Prostate gland (tissue), 2 donors: ENCODE data around the gene ELMO1. TPM values are rescaled to one million over a fixed set of nuclear protein-coding genes. Genes with fewer than 3 reads are reported as not detected.

Experiments used
- DNase-seq: peaks from one replicate; pipeline ENCODE4 v3.0.0-alpha.2; 2019; ENCODE audit warnings: low spot score
- H3K27ac ChIP-seq, 2 donors: fragments of 200-600 bp; sonication (generic); 2 replicates each; pipeline ENCODE4 v1.5.1; 2017 to 2019
- H3K27me3 ChIP-seq: fragments of 200-600 bp; sonication (generic); replicated peaks from 2 replicates; pipeline ENCODE4 v1.5.1; 2019; ENCODE audit not compliant: insufficient read depth
- H3K36me3 ChIP-seq, 2 donors: fragments of 200-600 bp; sonication (generic); 1 replicate in 1 of 2; 2 replicates in 1 of 2; pipeline versions ENCODE4 v1.5.1 to v1.8.1; 2017 to 2019
- H3K4me1 ChIP-seq: fragments of 200-600 bp; sonication (generic); replicated peaks from 2 replicates; pipeline ENCODE4 v1.5.1; 2019
- H3K4me3 ChIP-seq, 2 donors: fragments of 200-600 bp; sonication (generic); 2 replicates each; pipeline ENCODE4 v1.5.1; 2017 to 2019
- H3K9me3 ChIP-seq: fragments of 200-600 bp; sonication (generic); 2 replicates; pipeline ENCODE4 v1.5.1; 2017
- CTCF ChIP-seq, 4 experiments: fragments of 200-600 bp in 2 of 4; fragments of 450-650 bp in 2 of 4; sonication (generic) in 2 of 4; IDR thresholded peaks; 1 replicate in 3 of 4; 2 replicates in 1 of 4; pipeline ENCODE4 v1.5.1; 2016 to 2019; ENCODE audit warnings: antibody characterized with exemption in 4 of 4, mild to moderate bottlenecking in 2 of 4, moderate library complexity in 2 of 4
- POLR2A ChIP-seq: fragments of 450-650 bp; IDR thresholded peaks from one replicate; pipeline ENCODE4 v1.6.1; 2016; ENCODE audit warnings: antibody characterized with exemption, mild to moderate bottlenecking
- POLR2AphosphoS5 ChIP-seq: sonication (generic); formaldehyde crosslinking; IDR thresholded peaks from one replicate; pipeline ENCODE4 v1.6.1; 2017; ENCODE audit warnings: antibody characterized with exemption
- WGBS: methylation state at CpG from one replicate; pipeline ENCODE4 v1.1.5; 2018; 5-methylcytosine and 5-hydroxymethylcytosine counted together
- intact Hi-C: fragments of 100-400 bp; cut with DNase I; formaldehyde crosslinking; loops from one replicate; pipeline ENCODE4 v1.14.2; 2022
- total RNA-seq, 2 donors: library from RNA; depleted of rRNA; stranded (reverse); fragments of >200 nt; gene quantifications; one replicate each; pipeline ENCODE4 v1.1.0, GENCODE V29; 2016

The ELMO1 gene
- total RNA-seq, 2 donors from 2014 or later, result 6.7 to 19.3 TPM

- Histone ChIP-seq H3K36me3 (no peaks in the 10 kb centered on the region), H3K27me3 (no peaks in the 10 kb centered on the region), H3K4me1 (no peaks in the 10 kb centered on the region), H3K9me3 (no peaks in the 10 kb centered on the region), H3K4me3 (no peak overlapping the region), H3K27ac (no peak overlapping the region)
- 80% methylated on average over 2 of the region's 2 CpGs for WGBS
- intact Hi-C loops, result no loop called here
- no peak for DNase-seq
- TF ChIP-seq POLR2A, result no peak
- TF ChIP-seq CTCF (IDR thresholded peaks at IDR 0.05), result no peak
- no peak for TF ChIP-seq POLR2AphosphoS5
These were observed 402.9 kb downstream of the ELMO1 start for GRCh38 chr7:37045681-37046179.

- TF ChIP-seq CTCF (IDR thresholded peaks at IDR 0.05), result no peak
- no peak for TF ChIP-seq POLR2A
- TF ChIP-seq POLR2AphosphoS5, result no peak
- no peak overlapping the region for H3K27ac ChIP-seq
- no peaks in the 10 kb centered on the region for H3K27me3 ChIP-seq
- DNase-seq, result no peak
- no peak overlapping the region for H3K4me3 ChIP-seq
- no peaks in the 10 kb centered on the region for H3K4me1 ChIP-seq
- H3K36me3 ChIP-seq, result no peaks in the 10 kb centered on the region
- intact Hi-C loops, result no loop called here
- H3K9me3 ChIP-seq, result no peaks in the 10 kb centered on the region
- 84% methylated on average over 8 of the region's 8 CpGs for WGBS
These were observed 407.2 kb downstream of the ELMO1 start for GRCh38 chr7:37041461-37041860.

GRCh38 chr7:37040330-37040729 lies 408.3 kb downstream of the ELMO1 start:
- 17% methylated on average over 4 of the region's 4 CpGs for WGBS

GRCh38 chr7:37039131-37039749 lies 409.4 kb downstream of the ELMO1 start:
- 84% methylated on average over 3 of the region's 3 CpGs for WGBS
- intact Hi-C loops, result no loop called here
- no peak for DNase-seq
- Histone ChIP-seq H3K36me3 (no peaks in the 10 kb centered on the region), H3K9me3 (no peaks in the 10 kb centered on the region), H3K27ac (no peak overlapping the region), H3K4me3 (no peak overlapping the region), H3K27me3 (no peaks in the 10 kb centered on the region), H3K4me1 (no peaks in the 10 kb centered on the region)
- TF ChIP-seq CTCF (IDR thresholded peaks at IDR 0.05), result no peak
- TF ChIP-seq POLR2A, result no peak
- TF ChIP-seq POLR2AphosphoS5, result no peak

More at GRCh38 chr7:37040330-37040729, 408.3 kb downstream of the ELMO1 start:
- H3K27me3 ChIP-seq, result no peaks in the 10 kb centered on the region
- no peaks in the 10 kb centered on the region for H3K4me1 ChIP-seq
- H3K4me3 ChIP-seq, result no peak overlapping the region
- intact Hi-C loops, result no loop called here
- H3K9me3 ChIP-seq, result no peaks in the 10 kb centered on the region
- peak; percentile 55 for TF ChIP-seq POLR2AphosphoS5
- no peak for TF ChIP-seq POLR2A
- peak; percentile 10 for DNase-seq
- H3K27ac ChIP-seq, result no peak overlapping the region
- no peaks in the 10 kb centered on the region for H3K36me3 ChIP-seq

- H3K9me3 ChIP-seq, result no peaks in the 10 kb centered on the region
- no peaks in the 10 kb centered on the region for H3K4me1 ChIP-seq
- H3K4me3 ChIP-seq, result no peak overlapping the region
- intact Hi-C loops, result no loop called here
- TF ChIP-seq POLR2AphosphoS5 (no peak), POLR2A (no peak), CTCF (IDR thresholded peaks at IDR 0.05) (no peak)
- no peaks in the 10 kb centered on the region for H3K27me3 ChIP-seq
- no peaks in the 10 kb centered on the region for H3K36me3 ChIP-seq
- H3K27ac ChIP-seq, result no peak overlapping the region
- no peak for DNase-seq
These were observed 410.0 kb downstream of the ELMO1 start for GRCh38 chr7:37038706-37039105.
